ENCODE results near the gene NPC1.
A peak's percentile ranks its signal among the peaks of the same experiment; 100 is the strongest.

Gene NPC1

GRCh38 chr18:23506393-23506792 is 79.9 kb downstream of the NPC1 start:
- no peak overlapping the region for H3K27ac ChIP-seq (ENCODE audit: insufficient read depth in 1 of 2, low read depth in 1 of 2, low read length in 2 of 2, poor library complexity in 1 of 2, severe bottlenecking in 2 of 2)
- H3K4me1 ChIP-seq (ENCODE audit: control extremely low read depth in 1 of 4, control insufficient read depth in 4 of 4, insufficient read depth in 4 of 4, low read length in 3 of 4): peaks cover 13 to 32% (median 26%) of the 10 kb centered on the region in 4 experiments
- POLR2A ChIA-PET: no interaction called here
- WGBS (ENCODE audit: insufficient coverage): 90% methylated on average over 2 of the region's 6 CpGs
- H3K4me3 ChIP-seq (ENCODE audit: control insufficient read depth in 1 of 7, extremely low read depth in 1 of 7, insufficient read depth in 4 of 7, low read depth in 2 of 7, low read length in 6 of 7): no peak overlapping the region
- no peak for DNase-seq
- H3K27me3 ChIP-seq (replicated peaks in 2 of 5; ENCODE audit: control insufficient read depth in 4 of 5, insufficient read depth in 5 of 5, low read length in 4 of 5): no peaks in the 10 kb centered on the region
- CTCF ChIA-PET: interaction anchor here (5.0 kb wide), 1 partner anchor 10 kb away, joined by 23 read pairs; no protein-coding TSS in a partner anchor
- peaks cover 6 to 32% (median 23%) of the 10 kb centered on the region in 4 experiments for H3K36me3 ChIP-seq (ENCODE audit: control insufficient read depth in 4 of 4, insufficient read depth in 4 of 4, low read length in 3 of 4)
- no peaks in the 10 kb centered on the region for H3K9me3 ChIP-seq (ENCODE audit: control extremely low read depth in 1 of 5, control insufficient read depth in 4 of 5, insufficient read depth in 2 of 5, low read depth in 1 of 5, low read length in 4 of 5)

DNA sequence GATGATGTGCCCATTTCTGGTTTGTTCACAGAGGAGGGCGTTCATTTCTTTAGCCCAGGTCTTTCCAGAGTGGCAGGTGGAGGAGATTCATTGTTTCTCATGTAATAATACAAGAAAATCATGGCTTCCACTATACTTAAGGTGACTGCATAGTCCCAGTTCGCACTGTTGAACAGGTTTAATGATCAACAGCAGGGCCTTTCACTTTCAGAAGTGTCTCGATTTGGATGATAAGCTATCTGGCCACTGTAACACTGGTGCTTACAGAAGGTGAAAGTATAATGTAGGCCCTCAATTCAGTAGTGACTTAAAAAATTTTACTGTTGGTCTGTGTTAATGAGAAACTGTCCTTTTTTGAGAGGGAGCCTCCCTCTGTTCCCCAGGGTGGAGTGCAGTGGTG is 81.6 kb downstream of the NPC1 start:
- Histone ChIP-seq H3K27ac (ENCODE audit: insufficient read depth in 1 of 2, low read depth in 1 of 2, low read length in 2 of 2, poor library complexity in 1 of 2, severe bottlenecking in 2 of 2) (no peak overlapping the region), H3K4me3 (ENCODE audit: control insufficient read depth in 1 of 7, extremely low read depth in 1 of 7, insufficient read depth in 4 of 7, low read depth in 2 of 7, low read length in 6 of 7) (peak overlapping the region in 6 of 7 experiments; percentile 48 to 92 (median 80)), H3K36me3 (ENCODE audit: control insufficient read depth in 4 of 4, insufficient read depth in 4 of 4, low read length in 3 of 4) (peaks cover 2 to 18% (median 17%) of the 10 kb centered on the region in 4 experiments), H3K27me3 (replicated peaks in 2 of 5; ENCODE audit: control insufficient read depth in 4 of 5, insufficient read depth in 5 of 5, low read length in 4 of 5) (no peaks in the 10 kb centered on the region), H3K9me3 (ENCODE audit: control extremely low read depth in 1 of 5, control insufficient read depth in 4 of 5, insufficient read depth in 2 of 5, low read depth in 1 of 5, low read length in 4 of 5) (no peaks in the 10 kb centered on the region), H3K4me1 (ENCODE audit: control extremely low read depth in 1 of 4, control insufficient read depth in 4 of 4, insufficient read depth in 4 of 4, low read length in 3 of 4) (peaks cover 13 to 43% (median 35%) of the 10 kb centered on the region in 4 experiments)
- ChIA-PET CTCF (interaction anchor here (0.6 to 5.0 kb wide), 10 partner anchors 8 to 246 kb away, joined by 3 to 23 read pairs (median 3); no protein-coding TSS in a partner anchor), POLR2A (no interaction called here)
- 83% methylated on average over 2 of the region's 3 CpGs for WGBS (ENCODE audit: insufficient coverage)
- DNase-seq: no peak

DNA sequence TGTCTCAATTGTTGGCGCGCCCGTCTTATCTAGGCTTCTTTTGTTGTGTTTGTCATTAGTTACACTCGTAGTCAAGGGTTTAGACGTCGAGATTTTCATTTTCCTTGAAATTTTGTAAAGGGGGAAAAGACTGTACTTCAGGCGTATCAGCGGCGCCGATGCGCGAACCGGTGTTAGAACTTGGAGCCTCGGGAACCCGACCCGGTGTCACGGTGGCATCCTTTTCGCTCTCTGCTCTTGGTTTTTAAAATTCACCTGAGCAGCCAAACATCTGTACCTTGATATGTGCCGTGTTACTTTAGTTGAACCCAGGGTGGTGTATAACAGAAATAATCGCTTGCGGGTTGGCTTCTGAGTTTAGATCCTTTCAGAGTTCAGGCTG is 82.4 kb downstream of the NPC1 start:
- POLR2A ChIA-PET: no interaction called here
- no peak for DNase-seq
- CTCF ChIA-PET: interaction anchor here (1.0 to 5.0 kb wide), 3 partner anchors 13 to 245 kb away, joined by 3 to 23 read pairs (median 4); no protein-coding TSS in a partner anchor

GRCh38 chr18:23503038-23503962 is 83.0 kb downstream of the NPC1 start, which contains the start of gene RMC1:
TSS of gene RMC1 (plus strand) at chr18:23503511. CDS start at chr18:23503619, 108 bp downstream.
- peak within 1 kb of the TSS; percentile 84 to 94 for H3K27ac ChIP-seq (ENCODE audit: insufficient read depth in 1 of 2, low read depth in 1 of 2, low read length in 2 of 2, poor library complexity in 1 of 2, severe bottlenecking in 2 of 2)
- H3K9me3 ChIP-seq (ENCODE audit: control extremely low read depth in 1 of 5, control insufficient read depth in 4 of 5, insufficient read depth in 2 of 5, low read depth in 1 of 5, low read length in 4 of 5): no peaks in the 10 kb centered on the region
- peaks cover 2 to 13% (median 11%) of the 10 kb centered on the region in 4 experiments for H3K36me3 ChIP-seq (ENCODE audit: control insufficient read depth in 4 of 4, insufficient read depth in 4 of 4, low read length in 3 of 4)
- CTCF ChIA-PET: interaction anchor here (1.0 to 5.0 kb wide), 7 partner anchors 8 to 245 kb away, joined by 3 to 23 read pairs (median 3); no protein-coding TSS in a partner anchor
- 0% methylated on average over 101 of the region's 110 CpGs for WGBS (ENCODE audit: insufficient coverage)
- DNase-seq: peak; percentile 94 to 97 (median 97)
- peaks cover 24 to 57% (median 49%) of the 10 kb centered on the region in 4 experiments for H3K4me1 ChIP-seq (ENCODE audit: control extremely low read depth in 1 of 4, control insufficient read depth in 4 of 4, insufficient read depth in 4 of 4, low read length in 3 of 4)
- H3K27me3 ChIP-seq (replicated peaks in 2 of 5; ENCODE audit: control insufficient read depth in 4 of 5, insufficient read depth in 5 of 5, low read length in 4 of 5): no peaks in the 10 kb centered on the region
- peak within 1 kb of the TSS; percentile 68 to 92 (median 85) for H3K4me3 ChIP-seq (ENCODE audit: control insufficient read depth in 1 of 7, extremely low read depth in 1 of 7, insufficient read depth in 4 of 7, low read depth in 2 of 7, low read length in 6 of 7)
- POLR2A ChIA-PET: interaction anchor here (0.6 to 1.7 kb wide), 2 partner anchors 16 to 1780 kb away, joined by 4 to 6 read pairs; no protein-coding TSS in a partner anchor

More for the DNA sequence above, 82.4 kb downstream of the NPC1 start:
- Histone ChIP-seq H3K27me3 (replicated peaks in 2 of 5; ENCODE audit: control insufficient read depth in 4 of 5, insufficient read depth in 5 of 5, low read length in 4 of 5) (no peaks in the 10 kb centered on the region), H3K36me3 (ENCODE audit: control insufficient read depth in 4 of 4, insufficient read depth in 4 of 4, low read length in 3 of 4) (peaks cover 2 to 18% (median 16%) of the 10 kb centered on the region in 4 experiments), H3K27ac (ENCODE audit: insufficient read depth in 1 of 2, low read depth in 1 of 2, low read length in 2 of 2, poor library complexity in 1 of 2, severe bottlenecking in 2 of 2) (peak overlapping the region; percentile 19 to 94), H3K4me3 (ENCODE audit: control insufficient read depth in 1 of 7, extremely low read depth in 1 of 7, insufficient read depth in 4 of 7, low read depth in 2 of 7, low read length in 6 of 7) (peak overlapping the region; percentile 49 to 92 (median 85)), H3K9me3 (ENCODE audit: control extremely low read depth in 1 of 5, control insufficient read depth in 4 of 5, insufficient read depth in 2 of 5, low read depth in 1 of 5, low read length in 4 of 5) (no peaks in the 10 kb centered on the region), H3K4me1 (ENCODE audit: control extremely low read depth in 1 of 4, control insufficient read depth in 4 of 4, insufficient read depth in 4 of 4, low read length in 3 of 4) (peaks cover 19 to 51% (median 43%) of the 10 kb centered on the region in 4 experiments)
- WGBS (ENCODE audit: insufficient coverage): 5% methylated on average over 17 of the region's 21 CpGs

DNA sequence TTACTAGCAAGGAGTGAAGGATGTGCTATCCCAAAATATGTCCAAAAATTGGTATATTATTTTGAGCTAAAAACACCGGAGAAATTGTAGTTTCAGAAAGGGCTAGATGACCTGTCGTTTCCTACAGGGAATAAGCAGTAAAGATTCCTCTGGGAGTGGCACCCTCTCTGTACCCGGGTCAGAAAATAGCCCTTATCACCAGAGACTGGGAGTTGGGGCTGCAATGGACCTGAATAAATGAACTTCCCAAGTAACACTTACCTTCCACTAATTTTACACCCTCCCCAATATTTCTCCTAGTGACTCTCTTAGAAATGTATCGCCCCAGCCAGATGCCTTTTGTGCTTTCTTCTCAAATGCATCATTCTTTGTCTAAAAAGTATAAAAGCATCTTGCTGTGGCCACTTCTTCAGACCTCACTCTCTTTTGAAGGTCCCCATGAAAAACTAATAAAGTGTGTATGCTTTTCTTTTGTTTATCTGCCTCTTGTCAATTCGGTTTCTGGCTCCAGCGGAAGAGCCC is 83.7 kb downstream of the NPC1 start:
- POLR2A ChIA-PET: interaction anchor here (0.6 to 1.7 kb wide), 2 partner anchors 15 to 1781 kb away, joined by 4 to 6 read pairs; no protein-coding TSS in a partner anchor
- 24% methylated on average over 5 of the region's 6 CpGs for WGBS (ENCODE audit: insufficient coverage)

GRCh38 chr18:23501626-23502025 is 84.7 kb downstream of the NPC1 start:
- 93% methylated on average over 3 of the region's 6 CpGs for WGBS (ENCODE audit: insufficient coverage)
- Histone ChIP-seq H3K4me1 (ENCODE audit: control extremely low read depth in 1 of 4, control insufficient read depth in 4 of 4, insufficient read depth in 4 of 4, low read length in 3 of 4) (peaks cover 31 to 72% (median 59%) of the 10 kb centered on the region in 4 experiments), H3K36me3 (ENCODE audit: control insufficient read depth in 4 of 4, insufficient read depth in 4 of 4, low read length in 3 of 4) (peaks cover 0 to 4% (median 0%) of the 10 kb centered on the region in 4 experiments), H3K9me3 (ENCODE audit: control extremely low read depth in 1 of 5, control insufficient read depth in 4 of 5, insufficient read depth in 2 of 5, low read depth in 1 of 5, low read length in 4 of 5) (no peaks in the 10 kb centered on the region), H3K27me3 (replicated peaks in 2 of 5; ENCODE audit: control insufficient read depth in 4 of 5, insufficient read depth in 5 of 5, low read length in 4 of 5) (no peaks in the 10 kb centered on the region), H3K4me3 (ENCODE audit: control insufficient read depth in 1 of 7, extremely low read depth in 1 of 7, insufficient read depth in 4 of 7, low read depth in 2 of 7, low read length in 6 of 7) (no peak overlapping the region), H3K27ac (ENCODE audit: insufficient read depth in 1 of 2, low read depth in 1 of 2, low read length in 2 of 2, poor library complexity in 1 of 2, severe bottlenecking in 2 of 2) (no peak overlapping the region)
- ChIA-PET POLR2A (no interaction called here), CTCF (interaction anchor here (0.8 to 3.8 kb wide), 2 partner anchors 10 to 29 kb away, joined by 3 to 24 read pairs; no protein-coding TSS in a partner anchor)
- no peak for DNase-seq

More for the DNA sequence above, 83.7 kb downstream of the NPC1 start:
- peaks cover 2 to 9% (median 4%) of the 10 kb centered on the region in 4 experiments for H3K36me3 ChIP-seq (ENCODE audit: control insufficient read depth in 4 of 4, insufficient read depth in 4 of 4, low read length in 3 of 4)
- CTCF ChIA-PET: interaction anchor here (0.6 to 5.0 kb wide), 7 partner anchors 8 to 89 kb away, joined by 3 to 23 read pairs (median 3); no protein-coding TSS in a partner anchor
- peaks cover 26 to 65% (median 54%) of the 10 kb centered on the region in 4 experiments for H3K4me1 ChIP-seq (ENCODE audit: control extremely low read depth in 1 of 4, control insufficient read depth in 4 of 4, insufficient read depth in 4 of 4, low read length in 3 of 4)
- H3K27me3 ChIP-seq (replicated peaks in 2 of 5; ENCODE audit: control insufficient read depth in 4 of 5, insufficient read depth in 5 of 5, low read length in 4 of 5): no peaks in the 10 kb centered on the region
- no peaks in the 10 kb centered on the region for H3K9me3 ChIP-seq (ENCODE audit: control extremely low read depth in 1 of 5, control insufficient read depth in 4 of 5, insufficient read depth in 2 of 5, low read depth in 1 of 5, low read length in 4 of 5)
- H3K4me3 ChIP-seq (ENCODE audit: control insufficient read depth in 1 of 7, extremely low read depth in 1 of 7, insufficient read depth in 4 of 7, low read depth in 2 of 7, low read length in 6 of 7): peak overlapping the region; percentile 68 to 92 (median 85)
- H3K27ac ChIP-seq (ENCODE audit: insufficient read depth in 1 of 2, low read depth in 1 of 2, low read length in 2 of 2, poor library complexity in 1 of 2, severe bottlenecking in 2 of 2): peak overlapping the region; percentile 84 to 94
- no peak for DNase-seq

All from common myeloid progenitor, CD34-positive (primary cell).